NCI-H128 (cell line): ENCODE results near the gene CACNG5.

Experiments
- DNase-seq: peaks from one replicate; lab custom pipeline; 2025; ENCODE audit not compliant: unreplicated experiment; lab: John Stamatoyannopoulos, UW

CACNG5 gene

DNA sequence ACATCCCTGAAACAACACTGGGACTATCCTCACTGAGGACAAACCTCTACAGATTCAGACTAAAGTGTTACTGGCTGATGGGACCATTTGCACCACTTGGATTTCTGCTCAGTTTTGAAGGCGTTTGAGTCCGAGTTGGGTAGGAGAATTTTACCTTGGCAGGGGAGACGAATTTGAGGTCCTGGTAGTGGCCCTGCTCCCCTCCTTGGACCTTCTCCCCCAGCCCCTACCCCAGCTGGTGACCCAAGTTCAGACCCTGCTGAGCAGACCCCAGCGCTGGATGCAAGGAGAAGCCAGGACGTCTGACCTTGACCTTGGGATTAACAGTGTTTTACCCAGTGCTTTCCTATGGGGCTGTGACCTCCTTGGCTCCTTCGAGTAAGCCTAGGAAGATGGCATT is 13.6 kb downstream of the CACNG5 start:
- DNase-seq: no peak

DNA sequence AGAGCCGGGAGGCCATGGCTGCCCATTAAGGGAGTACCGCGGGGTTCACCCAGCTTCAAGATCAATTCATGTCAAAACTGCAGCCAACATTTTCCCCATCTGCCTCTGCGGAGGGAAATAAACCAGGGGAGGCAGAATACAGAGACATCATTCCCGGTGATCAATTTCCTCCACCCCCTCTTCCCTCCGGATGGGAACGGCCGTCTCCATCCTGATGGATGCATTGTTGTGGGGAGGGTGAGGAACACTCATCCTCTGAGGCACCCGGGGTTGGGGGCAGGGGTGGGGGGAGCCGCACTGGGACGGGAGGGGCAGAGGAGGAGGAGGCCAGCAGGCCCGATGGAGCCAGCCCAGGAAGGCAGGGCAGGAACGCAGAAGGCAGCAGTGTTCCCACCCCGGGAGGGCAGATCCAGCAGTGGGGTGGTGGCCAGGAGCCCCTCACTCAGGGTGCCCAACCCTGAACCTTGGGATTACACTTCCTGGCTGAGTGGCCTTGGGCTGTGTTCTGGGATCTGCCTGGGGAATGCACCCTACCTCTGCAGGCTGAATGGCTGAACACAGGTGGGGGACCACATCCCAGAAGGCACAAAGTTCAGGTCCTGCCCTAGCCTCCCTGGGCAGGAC is 14.2 kb downstream of the CACNG5 start:
- no peak for DNase-seq

GRCh38 chr17:66849851-66850580 is 15.1 kb downstream of the CACNG5 start:
- no peak for DNase-seq

GRCh38 chr17:66850692-66851091 is 15.8 kb downstream of the CACNG5 start:
- no peak for DNase-seq

DNA sequence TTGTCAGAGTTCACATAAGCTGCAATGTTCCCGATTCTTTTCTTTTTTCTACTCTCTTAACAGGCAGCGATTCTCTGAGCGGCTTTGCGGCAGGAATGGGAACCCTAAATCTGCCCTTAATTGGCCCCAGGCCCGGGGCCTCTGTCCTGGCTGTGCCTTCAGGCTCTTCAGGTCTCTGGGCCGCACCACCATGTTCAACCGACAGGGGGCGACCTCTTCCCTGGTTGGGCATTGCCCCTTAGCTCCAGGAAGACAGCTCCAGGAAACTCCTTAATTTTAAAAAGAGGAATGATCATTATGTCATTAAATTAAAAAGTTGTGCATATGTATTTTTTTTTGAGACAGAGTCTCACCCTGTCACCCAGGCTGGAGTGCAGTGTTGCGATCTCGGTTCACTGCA is 20.3 kb downstream of the CACNG5 start:
- no peak for DNase-seq

DNA sequence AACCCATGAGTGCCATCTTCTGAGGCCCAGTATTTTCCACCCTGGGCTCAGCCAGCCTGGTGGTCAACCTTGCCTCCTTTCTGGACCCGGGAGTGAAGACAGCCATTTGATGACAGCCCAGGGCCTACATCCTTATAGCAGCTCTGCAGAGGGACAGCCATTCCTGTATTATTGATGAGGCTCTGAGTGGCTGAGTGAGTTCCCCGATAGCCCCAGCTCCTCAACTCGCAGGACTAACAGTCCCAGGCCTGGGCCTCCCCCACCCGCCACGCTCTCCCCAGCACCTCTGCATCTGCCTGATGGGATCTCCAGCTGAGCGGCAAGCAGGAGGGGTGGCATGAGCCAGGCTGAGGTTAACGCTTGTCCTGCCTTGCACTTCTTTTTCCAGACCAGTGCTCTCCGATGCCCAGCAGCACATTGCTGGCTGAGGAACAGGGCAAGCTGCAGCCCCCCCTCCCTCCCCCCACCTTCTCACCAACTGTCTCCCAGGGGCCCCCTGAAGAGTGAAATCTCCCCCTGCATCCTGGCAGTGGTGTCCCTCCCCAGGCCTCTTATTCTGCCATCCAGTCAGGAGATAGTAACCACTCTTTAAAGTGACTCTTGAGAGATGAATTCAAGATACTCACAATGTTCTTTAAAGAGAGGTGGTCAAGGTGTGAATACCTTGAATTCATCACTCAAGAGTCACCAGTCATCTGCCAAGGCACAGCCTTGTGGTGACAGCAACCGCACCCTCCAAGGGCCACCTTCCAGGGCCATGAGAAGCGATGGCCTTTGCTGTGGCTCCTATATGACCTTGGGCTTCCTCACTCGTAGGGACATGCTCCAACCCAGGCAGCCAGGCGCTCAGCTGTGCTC is 23.5 kb downstream of the CACNG5 start:
- no peak for DNase-seq

GRCh38 chr17:66859353-66859752 is 24.4 kb downstream of the CACNG5 start:
- DNase-seq: no peak

- no peak for DNase-seq
Observed at GRCh38 chr17:66860204-66860603, 25.3 kb downstream of the CACNG5 start.

- DNase-seq: no peak
Observed at GRCh38 chr17:66863820-66864219, 28.9 kb downstream of the CACNG5 start.

- DNase-seq: no peak
Observed at GRCh38 chr17:66865151-66865550, 30.2 kb downstream of the CACNG5 start.

GRCh38 chr17:66873962-66874361 is 39.0 kb downstream of the CACNG5 start:
- no peak for DNase-seq

GRCh38 chr17:66884931-66885330 is 50.0 kb downstream of the CACNG5 start:
- no peak for DNase-seq

GRCh38 chr17:66885417-66885816 is 50.5 kb downstream of the CACNG5 start:
- no peak for DNase-seq

- no peak for DNase-seq
Observed at GRCh38 chr17:66889480-66890230, 54.7 kb downstream of the CACNG5 start.

GRCh38 chr17:66892246-66892645 is 57.3 kb downstream of the CACNG5 start:
- DNase-seq: no peak

GRCh38 chr17:66893382-66893781 is 58.5 kb downstream of the CACNG5 start:
- DNase-seq: no peak

GRCh38 chr17:66893863-66894262 is 58.9 kb downstream of the CACNG5 start:
- no peak for DNase-seq

- no peak for DNase-seq
Observed at GRCh38 chr17:66897141-66897540, 62.2 kb downstream of the CACNG5 start.

GRCh38 chr17:66898536-66898935 is 63.6 kb downstream of the CACNG5 start:
- no peak for DNase-seq

DNA sequence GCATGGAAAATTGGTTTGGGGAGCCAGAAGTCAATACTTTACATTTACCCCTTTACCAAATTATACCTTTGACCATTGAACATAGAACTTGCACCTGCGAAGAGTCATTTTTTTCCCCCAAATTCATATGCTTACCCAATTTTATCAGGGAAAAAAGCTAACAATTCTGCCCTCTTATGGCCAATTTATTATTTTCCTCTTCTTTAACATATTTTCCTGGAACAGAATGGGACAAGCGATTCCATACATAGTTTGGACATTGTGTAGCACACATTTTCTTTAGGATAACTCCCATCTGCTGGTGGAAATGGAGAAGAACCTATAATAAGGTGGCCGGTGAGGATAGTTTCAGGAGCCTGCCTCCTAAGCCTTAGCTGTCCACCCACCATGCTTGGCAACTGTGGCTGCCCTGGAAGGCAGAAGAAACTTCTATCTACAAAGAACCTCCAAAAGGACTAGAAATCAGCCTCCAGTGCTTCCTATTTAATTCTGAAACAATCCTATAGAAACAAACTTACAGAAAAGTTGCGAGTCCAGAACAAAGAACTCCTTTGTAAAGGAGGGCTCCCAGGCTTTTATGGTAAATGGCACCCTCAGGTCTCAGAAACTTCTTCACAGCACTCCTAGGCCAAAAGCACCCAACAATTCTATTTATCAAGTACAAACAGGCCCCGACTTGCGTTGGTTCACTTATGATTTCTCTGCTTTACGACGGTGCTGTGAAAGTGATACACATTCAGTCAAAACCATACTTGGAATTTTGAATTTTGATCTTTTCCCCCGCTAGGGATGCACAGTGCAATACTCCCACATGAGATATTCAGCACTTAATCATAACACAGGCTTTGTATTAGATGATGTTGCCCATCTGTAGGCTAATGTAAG is 65.5 kb downstream of the CACNG5 start:
- DNase-seq: no peak
